Brain microvascular endothelial cell (primary cell): Measurements from ENCODE around the gene GPR35.

Experiments used
- DNase-seq: peaks from one replicate; pipeline ENCODE4 v3.0.0-alpha.2; 2020
- H3K27ac ChIP-seq: fragments of 250-450 bp; sonication (Bioruptor Pico); 2 replicates; pipeline ENCODE4 v1.5.1; 2020; ENCODE audit warnings: mild to moderate bottlenecking, moderate library complexity
- H3K27me3 ChIP-seq: fragments of 250-450 bp; sonication (Bioruptor Pico); replicated peaks from 2 replicates; pipeline ENCODE4 v1.5.1; 2020; ENCODE audit warnings: mild to moderate bottlenecking
- H3K36me3 ChIP-seq: fragments of 250-450 bp; sonication (Bioruptor Pico); replicated peaks from 2 replicates; pipeline ENCODE4 v1.5.1; 2020; ENCODE audit warnings: mild to moderate bottlenecking
- H3K4me3 ChIP-seq: 2 replicates; pipeline ENCODE4 v1.5.1; 2011; ENCODE audit warnings: low read depth, mild to moderate bottlenecking, control low read depth, low read length, moderate library complexity
- in situ Hi-C: cut with HindIII; loops from 2 replicates; pipeline ENCODE4 v1.10.0; 2017; ENCODE audit warnings: low sequenced_read_pairs, low pct_ligation_motif_present
- TF ChIP-seq, protein P1 (sequence below): IDR thresholded peaks from 2 replicates; pipeline ENCODE4 v1.5.1; 2011; ENCODE audit warnings: low read depth, mild to moderate bottlenecking, moderate library complexity, low read length, control low read depth, inconsistent platforms; ENCODE audit errors: missing control alignments

GPR35 gene

DNA sequence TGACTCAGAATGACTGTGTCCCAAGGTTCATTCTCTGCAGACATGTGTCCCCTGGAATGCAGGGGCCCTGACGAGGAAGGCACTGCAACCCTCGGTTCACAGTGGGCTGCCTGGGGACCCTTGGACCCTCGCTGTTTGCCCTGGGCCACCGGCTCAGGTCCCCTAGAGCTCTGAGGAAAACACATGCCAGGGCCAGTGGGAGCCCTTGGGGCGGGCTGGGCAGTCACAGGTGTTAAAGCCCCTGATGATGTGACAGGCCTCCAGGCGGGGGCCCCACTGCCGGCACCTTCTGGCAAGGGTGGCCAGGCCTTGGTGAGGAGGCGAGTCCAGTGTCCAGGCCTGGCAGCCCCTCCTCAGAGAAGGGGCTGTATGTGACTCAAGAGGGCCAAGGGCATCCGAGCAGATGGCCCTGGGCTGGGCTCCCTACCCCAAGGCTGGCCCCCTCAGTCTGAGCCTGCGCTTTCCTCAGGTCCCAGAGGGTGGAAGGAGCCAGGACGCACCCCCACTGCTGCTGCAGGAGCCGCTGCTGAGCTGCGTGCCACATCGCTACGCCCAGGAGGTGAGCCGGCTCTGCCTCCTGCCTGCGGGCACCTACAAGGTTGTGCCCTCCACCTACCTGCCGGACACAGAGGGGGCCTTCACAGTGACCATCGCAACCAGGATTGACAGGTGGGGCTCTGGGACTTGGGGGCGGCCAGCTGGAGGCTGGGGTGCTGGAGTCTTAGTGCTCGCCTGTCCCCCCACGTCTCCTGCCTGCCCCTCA is 27.7 kb upstream of the GPR35 start:
- TF ChIP-seq, protein P1, sequence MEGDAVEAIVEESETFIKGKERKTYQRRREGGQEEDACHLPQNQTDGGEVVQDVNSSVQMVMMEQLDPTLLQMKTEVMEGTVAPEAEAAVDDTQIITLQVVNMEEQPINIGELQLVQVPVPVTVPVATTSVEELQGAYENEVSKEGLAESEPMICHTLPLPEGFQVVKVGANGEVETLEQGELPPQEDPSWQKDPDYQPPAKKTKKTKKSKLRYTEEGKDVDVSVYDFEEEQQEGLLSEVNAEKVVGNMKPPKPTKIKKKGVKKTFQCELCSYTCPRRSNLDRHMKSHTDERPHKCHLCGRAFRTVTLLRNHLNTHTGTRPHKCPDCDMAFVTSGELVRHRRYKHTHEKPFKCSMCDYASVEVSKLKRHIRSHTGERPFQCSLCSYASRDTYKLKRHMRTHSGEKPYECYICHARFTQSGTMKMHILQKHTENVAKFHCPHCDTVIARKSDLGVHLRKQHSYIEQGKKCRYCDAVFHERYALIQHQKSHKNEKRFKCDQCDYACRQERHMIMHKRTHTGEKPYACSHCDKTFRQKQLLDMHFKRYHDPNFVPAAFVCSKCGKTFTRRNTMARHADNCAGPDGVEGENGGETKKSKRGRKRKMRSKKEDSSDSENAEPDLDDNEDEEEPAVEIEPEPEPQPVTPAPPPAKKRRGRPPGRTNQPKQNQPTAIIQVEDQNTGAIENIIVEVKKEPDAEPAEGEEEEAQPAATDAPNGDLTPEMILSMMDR = no peak
- H3K36me3 ChIP-seq = peaks cover 9% of the 10 kb centered on the region
- in situ Hi-C loops = no loop called here

DNA sequence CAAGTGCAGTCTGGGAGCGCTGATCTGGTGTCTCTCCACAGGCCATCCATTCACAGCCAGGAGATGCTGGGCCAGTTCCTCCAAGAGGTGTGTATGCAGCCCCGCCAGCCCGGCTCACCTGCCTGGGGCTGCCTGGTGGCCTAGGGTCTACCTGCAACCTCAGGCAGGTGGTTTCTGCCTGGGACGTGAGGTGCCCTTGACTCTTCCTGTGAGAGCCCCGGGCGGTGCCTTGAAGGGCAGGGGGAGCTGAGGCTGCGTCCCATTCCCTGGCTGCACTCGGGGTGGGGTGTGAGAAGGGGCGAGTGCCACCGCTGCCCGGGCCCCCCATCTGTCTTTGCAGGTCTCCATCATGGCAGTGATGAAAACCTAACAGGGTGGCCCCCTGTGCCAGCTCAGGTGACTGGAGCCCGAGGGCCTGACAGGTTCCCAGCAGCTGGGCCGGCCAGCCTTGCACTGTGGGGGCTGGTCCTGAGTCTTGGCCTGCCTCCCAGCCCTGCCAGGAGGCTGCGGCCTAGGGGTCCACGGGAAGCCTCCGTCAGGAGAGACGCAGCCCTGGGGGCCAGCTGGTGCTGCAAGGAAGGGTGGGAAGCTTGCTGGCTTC is 26.9 kb upstream of the GPR35 start:
- TF ChIP-seq, protein P1 = no peak
- Histone ChIP-seq H3K36me3 (peaks cover 9% of the 10 kb centered on the region), H3K27ac (no peak overlapping the region), H3K27me3 (no peaks in the 10 kb centered on the region), H3K4me3 (no peak overlapping the region)
- in situ Hi-C loops = no loop called here
- DNase-seq = no peak

More for the DNA sequence above, 27.7 kb upstream of the GPR35 start:
- Histone ChIP-seq H3K27ac (no peak overlapping the region), H3K27me3 (no peaks in the 10 kb centered on the region), H3K4me3 (no peak overlapping the region)
- DNase-seq = no peak

DNA sequence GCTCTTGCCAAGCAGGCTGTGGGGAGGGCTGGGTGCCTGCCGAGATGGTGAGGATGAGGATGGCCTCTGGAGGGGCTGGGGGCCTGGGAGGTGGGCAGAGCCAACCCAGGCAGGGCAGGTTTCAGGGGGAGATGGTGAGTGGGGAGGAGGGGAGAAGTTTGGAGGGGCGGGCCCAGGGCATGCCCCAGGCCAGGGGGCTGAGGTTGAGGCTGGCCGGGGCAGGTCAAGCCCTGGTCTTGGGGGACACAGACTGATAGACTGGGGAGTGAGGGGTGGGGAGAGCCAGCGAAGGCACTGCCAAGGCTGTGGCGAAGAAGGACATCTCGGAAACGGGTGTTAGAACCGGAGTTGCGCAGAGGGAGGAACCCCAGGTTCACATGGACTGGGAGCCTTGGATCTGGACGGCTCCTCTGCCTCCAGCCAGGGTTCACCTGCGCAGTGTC is 26.1 kb upstream of the GPR35 start:
- DNase-seq = no peak
- H3K27ac ChIP-seq = no peak overlapping the region
- in situ Hi-C loops = no loop called here
- no peak overlapping the region for H3K4me3 ChIP-seq
- TF ChIP-seq, protein P1 = no peak
- H3K27me3 ChIP-seq = no peaks in the 10 kb centered on the region
- H3K36me3 ChIP-seq = peaks cover 9% of the 10 kb centered on the region

DNA sequence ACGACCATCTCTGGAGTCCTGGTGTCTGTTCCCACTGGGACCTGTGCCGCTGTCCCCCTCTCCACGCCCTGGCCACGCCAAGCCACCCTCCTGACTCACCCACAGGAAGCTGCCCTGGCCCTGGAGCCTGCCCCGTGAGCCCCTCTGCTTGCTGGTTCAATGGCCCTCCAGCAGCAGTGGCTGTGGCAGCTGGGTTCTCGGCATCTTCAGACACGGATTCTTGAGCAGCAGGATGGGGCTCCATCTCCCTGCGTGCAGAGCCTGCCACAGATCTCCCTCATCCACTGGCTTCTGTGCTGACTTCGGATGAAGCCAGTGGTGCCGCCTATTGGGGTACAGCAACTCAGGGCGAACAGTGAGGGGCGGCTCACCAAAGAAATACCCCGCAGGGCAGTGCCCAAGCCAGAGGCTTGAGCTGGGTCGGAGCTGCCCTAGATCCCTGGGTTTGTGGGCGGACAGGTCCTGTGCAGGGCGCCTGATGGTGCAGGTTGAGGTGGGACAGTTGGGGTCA is 24.8 kb upstream of the GPR35 start:
- no peaks in the 10 kb centered on the region for H3K27me3 ChIP-seq
- H3K36me3 ChIP-seq = peaks cover 9% of the 10 kb centered on the region
- DNase-seq = no peak
- TF ChIP-seq, protein P1 = no peak
- no peak overlapping the region for H3K27ac ChIP-seq
- in situ Hi-C loops = no loop called here
- H3K4me3 ChIP-seq = no peak overlapping the region

DNA sequence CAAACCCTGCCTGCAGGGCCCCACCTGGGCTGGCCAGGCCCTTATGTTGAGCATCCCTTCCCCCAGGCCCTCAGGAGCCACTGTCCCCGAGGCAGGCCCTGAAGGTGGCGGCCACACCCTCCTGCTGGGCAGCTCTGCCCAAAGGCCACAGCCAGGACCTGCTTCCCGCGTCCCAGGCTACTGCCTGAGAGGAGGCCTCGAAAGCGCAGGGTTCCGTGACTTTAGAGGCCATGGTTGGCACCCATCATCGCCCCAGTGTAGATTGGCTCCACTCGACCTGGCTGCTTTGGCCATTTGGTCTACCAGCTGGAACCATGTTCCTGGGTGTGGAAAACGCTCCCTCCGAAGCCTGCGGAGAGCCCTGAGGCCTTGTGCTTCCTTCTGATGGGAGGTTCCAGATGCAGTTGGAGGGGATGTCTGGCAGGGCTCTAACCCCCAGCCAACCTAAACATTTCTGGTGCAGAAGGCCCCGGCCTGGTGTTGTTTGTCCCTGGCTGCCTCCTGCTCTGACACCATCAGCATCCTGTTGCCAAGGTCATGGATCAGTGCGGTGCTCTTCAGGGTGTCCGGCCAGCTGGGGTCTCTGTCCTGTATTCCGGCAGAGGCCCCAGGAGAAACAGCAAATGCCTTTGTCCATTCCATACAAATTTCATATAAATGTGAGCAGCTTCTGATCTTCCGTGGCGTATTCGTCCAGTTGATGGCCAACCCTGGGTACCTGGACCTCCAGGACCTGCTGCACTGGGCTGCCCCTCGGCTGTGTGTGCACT is 24.0 kb upstream of the GPR35 start:
- no peak overlapping the region for H3K27ac ChIP-seq
- no peak overlapping the region for H3K4me3 ChIP-seq
- no peaks in the 10 kb centered on the region for H3K27me3 ChIP-seq
- in situ Hi-C loops = no loop called here
- TF ChIP-seq, protein P1 = no peak
- no peak for DNase-seq
- peaks cover 4% of the 10 kb centered on the region for H3K36me3 ChIP-seq
